Measurements from ENCODE around the gene EFNA5. TPM values are rescaled to one million over a fixed set of nuclear protein-coding genes. Genes with fewer than 3 reads are reported as not detected.
"Not testable (repeated sequence)": the region's sequence is repeated elsewhere in the genome, so short reads cannot be mapped to it uniquely, and the experiment has no call there.

EFNA5 gene
- total RNA-seq, 1 donor from 2014 or later, result 20.8 TPM

DNA sequence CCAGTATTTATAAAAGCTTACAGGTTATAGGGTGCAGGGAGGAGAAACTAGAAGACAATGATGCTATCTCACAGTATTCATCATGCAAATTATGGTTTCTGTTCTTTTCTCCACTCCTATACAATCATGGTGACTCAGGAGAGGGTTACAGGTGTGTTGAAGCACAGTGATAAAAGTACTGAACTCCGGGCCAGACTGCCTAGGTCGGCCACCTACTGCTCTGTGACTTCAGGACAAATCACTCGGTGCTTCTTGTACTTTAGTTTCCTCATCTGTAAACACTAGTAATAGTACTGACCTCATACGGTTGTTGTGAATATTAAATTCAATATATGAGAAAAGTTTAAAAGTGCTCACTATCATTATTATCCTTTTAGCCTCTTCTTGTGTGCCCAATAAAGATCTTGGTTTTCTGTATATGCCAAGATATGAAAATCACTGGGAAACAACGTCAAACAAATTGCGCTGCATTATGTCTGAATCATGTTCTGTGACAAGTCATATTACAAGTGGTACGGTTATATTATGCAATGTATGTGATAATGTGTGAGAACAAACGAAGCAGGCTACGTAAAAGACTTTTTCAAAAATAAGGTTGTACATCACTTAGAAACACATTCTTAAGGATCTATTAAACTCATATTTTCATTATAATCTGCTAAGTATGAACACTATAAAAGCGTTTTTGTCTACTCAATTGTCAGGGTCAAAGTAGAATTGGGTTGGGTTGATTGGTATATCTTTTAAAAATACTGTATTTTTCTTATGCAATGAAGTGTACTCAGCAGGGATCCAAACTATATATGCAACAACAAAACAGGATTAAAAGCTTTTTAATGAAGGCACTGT, 153.3 kb downstream of the EFNA5 start:
- DNase-seq, result no peak

DNA sequence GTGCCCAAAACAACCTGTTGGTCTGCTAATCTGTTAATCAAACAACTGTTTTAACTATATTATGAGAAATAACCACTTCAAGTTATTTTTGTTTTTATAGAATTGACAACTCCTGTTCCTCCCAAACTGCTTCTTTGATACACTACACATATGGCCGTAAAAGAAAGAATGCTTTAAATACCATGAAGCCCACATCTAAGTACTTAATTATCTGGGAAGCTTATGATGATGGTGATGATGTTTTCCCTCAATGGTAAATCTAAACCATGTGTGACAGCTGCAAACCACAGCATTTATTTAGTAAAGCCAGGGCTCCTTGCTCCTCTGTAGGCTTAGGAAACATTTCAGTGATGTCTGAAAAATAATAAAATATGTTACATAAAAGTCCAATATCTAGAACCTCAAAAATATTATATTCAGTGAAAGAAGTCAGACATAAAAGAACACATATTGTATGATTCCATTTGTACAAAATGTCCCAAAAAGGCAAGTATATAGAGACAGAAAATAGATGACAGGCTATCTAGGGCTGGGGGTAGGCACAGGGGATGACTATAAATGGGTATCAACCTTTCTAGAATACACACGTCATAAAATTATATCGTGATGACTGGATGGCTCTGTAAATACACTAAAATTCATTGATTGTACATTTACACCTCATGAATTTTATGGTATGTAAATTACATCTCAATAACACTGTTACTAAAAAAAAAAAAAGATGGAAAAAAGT, 154.1 kb downstream of the EFNA5 start:
- peak; percentile 87 for DNase-seq

DNA sequence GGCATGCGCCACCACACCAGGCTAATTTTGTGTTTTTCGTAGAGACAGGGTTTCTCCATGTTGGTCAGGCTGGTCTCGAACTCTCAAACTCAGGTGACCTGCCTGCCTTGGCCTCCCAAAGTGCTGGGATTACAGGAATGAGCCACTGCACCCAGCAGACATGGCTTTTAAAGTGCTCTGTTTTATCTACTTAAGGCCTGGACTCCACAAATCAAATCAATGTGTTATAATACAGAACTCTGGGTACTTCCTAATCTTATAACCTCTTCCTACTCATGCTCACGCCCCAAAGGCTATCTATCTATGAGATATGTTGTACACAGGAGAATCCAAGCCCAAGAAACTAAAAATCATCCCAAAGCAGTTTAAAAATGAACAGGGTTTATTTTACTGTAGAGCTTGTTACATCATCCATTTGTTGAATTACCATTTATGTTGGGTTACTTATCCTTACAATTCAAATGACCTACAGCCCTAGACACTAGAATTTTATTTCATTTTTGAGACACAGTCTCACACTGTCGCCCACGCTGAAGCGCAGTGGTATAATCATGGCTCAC, 155.1 kb downstream of the EFNA5 start:
- DNase-seq, result no peak

DNA sequence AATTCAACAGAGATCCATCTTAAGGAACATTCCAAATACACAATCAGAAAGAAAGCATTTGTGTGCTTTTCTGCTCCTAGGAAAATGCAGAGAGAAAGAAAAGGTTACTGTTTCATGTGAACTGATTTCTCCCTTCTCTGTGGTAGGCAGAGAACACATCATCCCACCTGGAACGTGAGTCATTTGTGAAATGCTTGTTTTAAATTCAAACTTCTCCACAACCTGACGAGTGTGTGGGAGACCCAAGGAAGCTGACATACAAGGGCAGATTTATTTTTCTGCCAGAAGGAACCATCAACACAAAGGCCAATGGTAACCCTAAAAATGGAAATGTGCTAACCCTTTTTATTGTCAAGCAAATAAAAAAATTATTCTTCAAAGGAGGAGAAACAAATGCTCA, 156.4 kb downstream of the EFNA5 start:
- DNase-seq, result no peak

DNA sequence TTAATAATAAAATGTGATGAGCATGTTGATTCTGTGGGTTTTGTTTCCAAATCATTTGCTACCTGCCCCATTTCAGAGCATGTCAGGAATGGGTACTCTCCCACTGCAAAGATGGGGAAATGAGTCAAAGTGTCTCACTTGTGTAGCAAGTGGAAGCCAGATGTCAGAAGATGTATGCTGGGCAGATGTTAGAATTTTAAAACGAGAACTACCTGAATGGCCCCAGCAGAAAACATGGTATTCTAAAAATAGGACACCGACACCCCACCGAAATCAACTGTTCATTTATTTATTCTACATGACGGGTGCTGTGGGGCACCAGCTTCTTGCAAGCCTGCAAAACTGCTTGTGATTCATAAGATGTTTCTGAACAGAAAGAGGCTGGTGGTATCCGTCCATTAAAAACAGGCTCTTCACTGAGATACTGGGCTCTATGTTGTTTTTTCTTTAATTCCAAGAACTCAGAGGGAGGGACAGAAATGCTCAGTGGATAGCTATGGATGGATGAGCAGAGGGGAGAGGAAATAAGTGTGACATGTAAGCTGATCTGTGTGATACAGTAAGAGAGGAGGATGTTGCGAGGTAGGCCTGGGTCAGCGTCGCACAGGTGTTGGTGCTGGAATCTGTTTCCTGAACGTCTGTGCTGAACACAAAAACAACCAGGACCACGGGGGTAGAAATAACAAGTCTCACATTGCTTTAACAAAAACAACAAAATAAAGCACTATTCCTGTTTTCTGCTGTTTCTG, 157.2 kb downstream of the EFNA5 start:
- DNase-seq, result no peak

DNA sequence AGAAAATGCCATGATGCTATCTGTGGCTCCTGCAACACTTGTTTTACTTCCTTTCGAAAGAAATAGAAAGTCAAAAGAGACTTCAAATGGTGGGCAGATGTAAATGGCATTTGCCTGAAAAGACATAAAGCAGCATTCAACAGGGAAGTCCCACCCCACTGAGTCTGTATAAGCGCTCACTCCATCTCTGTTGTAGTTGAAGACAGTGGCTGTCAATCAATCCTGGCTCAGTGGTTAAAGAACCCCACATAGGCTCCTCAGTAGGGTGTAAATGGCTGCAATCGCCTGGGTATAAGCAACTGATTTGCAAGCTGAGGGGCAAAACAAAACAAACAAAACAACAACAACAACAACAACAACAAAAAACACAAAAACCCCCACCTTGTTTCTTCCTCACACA, 158.7 kb downstream of the EFNA5 start:
- DNase-seq, result no peak

DNA sequence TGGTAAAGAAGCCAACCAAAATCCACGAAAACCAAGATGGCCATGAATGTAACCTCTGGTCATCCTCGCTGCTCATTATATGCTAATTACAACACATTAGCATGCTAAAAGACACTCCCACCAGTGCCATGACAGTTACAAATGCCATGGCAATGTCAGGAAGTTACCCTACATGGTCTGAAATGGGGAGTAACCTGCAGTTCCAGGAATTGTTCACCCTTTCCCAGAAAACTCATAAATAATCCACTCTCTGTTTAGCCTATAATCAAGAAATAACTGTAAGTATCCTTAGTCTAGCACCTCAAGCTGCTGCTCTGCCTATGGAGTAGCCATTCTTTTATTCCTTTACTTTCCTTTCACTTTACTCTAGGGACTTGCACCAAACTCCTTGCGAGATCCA, 160.6 kb downstream of the EFNA5 start:
- no peak for DNase-seq

DNA sequence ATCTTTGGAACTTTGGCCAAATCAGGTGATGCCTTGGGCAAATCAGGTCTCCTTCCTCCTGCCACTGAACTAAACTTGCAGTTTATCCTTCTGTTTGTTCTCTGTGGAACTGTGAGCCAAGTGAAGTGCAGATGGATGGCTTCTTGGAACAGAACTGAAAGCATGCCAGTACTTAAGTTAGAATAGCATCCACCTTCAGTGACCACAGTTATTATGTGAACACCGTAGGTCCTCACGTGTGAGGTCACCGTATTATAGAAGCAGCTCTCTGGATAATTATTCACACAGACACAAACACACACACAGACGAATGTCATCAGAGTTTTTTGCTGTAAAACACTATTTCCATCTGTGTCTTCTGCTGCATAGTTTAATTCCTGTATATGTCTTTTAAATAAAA, 162.6 kb downstream of the EFNA5 start:
- DNase-seq, result no peak

DNA sequence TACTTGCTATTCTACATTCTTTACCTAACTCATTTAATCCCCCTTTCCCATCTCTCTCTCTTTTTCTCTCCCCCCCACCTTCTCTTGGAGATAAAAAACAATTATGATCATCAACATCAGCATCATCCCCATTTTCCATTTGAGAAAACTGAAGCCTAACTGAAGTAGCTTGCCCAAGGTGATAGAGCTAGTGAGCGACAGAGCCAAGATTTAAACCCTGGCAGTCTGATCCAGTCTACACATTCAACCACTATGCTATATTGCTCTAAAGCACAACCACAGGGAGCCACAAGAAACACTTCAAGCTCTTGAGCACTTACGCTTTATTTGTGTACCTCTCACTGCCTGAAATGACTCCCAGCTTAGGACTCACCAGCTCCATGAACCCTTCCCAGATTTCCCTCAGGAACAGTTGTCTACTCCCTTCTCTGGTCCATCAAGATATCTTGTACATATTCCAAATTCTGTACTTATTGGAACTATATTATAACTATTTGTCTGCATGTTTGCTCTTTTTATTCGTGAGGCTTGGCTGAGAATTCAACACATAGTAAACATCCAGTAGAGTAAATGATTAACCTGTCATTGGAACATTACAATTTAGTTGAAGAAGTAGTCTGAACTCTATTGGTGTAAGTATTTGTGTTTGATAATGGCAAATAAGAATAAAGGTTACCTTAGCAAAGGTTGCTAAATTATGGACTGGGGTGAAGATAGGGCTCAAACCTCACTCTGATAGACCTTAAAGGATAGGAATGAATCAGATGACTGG, 164.8 kb downstream of the EFNA5 start:
- DNase-seq, result no peak

DNA sequence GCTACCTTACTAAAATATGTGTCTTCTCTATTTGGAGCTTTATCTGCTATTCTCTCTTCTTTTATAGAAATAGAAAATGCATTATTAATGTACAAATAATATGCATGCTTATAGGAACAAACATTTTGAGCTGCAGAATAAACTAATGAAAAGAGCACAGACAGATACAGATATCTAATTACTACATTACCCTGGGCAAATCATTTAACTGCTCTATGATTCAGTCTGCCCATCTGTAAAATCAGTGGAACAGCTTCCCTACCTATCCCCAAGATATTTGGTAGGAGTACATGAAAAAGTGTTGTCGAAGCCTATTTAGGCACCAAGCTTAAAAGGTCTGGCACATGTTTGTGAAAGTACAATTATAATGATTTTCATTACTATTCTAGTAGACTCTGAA, 166.3 kb downstream of the EFNA5 start:
- DNase-seq, result no peak

DNA sequence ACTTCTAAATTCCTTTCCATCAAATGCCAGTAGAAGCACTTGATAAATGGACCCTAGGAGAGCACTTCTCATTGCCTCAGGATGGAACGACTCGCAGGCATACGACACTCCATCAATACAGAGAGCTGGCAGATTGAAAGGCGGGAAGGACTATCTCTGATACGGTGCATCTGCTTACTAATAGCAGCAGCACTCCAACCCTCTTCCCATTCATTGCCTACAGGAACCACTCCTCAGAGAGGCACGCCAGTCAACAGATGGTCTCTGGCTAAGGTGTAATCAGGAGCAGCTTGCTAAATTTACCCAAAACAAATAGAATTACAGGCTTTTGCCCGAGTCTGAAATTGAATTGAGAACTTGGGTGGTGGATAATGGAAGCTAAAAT, 168.1 kb downstream of the EFNA5 start:
- no peak for DNase-seq

DNA sequence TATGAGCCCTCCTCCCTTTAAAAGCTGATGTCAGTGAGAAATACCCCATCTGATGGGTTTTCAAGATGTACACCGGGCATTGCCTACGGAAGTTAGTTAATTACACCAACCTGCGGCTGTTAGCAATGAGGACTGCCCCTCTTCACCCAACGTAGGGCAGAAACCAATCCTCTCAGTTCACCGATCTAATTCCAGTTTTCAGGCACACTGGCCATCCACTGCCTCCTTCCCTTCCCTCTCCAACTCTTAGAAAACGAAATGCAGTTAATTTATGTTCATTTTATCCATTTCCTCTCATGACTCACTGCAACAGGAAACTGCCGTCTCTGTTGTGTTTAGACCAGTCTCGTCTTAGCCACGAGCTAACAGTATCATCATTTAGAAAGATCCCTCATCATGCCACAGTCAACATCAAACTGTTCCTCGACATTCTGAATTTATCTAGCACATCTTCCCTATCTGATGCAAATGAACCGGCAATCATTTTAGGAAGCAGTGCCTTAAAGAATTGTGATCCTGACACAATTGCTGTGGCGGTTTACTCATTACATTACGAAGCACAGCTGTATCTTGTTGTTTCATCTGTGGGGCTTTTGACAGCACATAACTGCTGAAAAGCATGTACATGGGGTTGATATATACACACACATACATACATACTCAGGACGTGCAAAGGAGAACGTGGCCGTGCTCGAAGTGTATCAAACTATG, 168.6 kb downstream of the EFNA5 start:
- no peak for DNase-seq

DNA sequence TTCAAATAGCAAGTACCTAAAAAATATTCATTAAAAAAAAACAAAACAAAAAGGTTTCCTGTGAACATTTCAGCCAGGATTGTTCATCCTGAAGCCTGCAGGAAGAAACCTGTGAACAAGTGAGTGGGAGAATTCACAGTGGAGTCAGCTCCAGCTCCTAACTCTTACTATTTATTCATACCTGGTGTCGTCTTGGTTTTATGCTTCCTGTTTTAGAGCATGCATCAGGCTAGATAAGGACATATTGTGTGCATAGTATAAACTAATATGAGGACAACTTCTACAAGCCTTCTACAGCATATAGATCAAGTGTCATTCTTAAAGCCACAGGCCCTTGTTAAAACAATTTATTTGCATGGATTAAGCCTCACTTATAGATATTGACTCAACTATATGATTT, 169.9 kb downstream of the EFNA5 start:
- DNase-seq, result no peak

DNA sequence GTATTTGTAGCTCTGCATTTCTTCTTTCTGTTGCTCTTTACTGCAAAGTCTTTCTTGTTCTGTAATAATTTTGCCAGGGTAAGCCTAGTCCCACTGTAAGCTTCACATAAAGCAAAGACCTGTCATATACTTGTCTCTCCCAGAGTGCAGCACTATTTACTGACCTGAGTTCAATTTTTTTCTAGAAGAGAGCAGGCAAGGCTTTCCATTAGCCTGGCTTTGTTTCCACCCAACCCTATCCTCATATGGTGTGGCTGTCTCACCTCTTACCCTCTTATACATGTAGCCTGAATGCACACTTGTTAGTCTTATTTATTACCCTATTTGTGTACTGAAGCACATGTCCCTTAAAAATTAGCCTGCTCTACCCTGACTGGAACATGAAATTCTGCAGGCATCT, 170.4 kb downstream of the EFNA5 start:
- no peak for DNase-seq

DNA sequence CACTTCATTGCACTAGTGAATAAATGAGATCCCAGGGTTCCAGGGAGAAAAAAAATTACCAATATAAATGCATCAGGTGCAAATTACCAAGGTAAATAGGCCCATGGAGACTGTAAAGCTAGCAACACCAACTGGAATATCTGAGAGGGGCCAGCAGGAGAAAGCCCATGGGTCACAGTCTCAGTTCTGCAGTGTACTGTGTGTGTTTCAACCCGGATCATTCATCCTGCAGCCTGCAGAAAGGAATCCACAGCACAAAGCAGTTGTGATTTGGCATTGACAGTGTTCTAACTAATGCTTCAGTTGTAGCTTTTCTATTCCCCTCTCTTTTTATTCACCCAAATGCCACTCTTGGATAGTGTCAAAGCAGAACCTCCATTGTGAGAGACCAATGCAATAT, 171.0 kb downstream of the EFNA5 start:
- DNase-seq, result no peak

DNA sequence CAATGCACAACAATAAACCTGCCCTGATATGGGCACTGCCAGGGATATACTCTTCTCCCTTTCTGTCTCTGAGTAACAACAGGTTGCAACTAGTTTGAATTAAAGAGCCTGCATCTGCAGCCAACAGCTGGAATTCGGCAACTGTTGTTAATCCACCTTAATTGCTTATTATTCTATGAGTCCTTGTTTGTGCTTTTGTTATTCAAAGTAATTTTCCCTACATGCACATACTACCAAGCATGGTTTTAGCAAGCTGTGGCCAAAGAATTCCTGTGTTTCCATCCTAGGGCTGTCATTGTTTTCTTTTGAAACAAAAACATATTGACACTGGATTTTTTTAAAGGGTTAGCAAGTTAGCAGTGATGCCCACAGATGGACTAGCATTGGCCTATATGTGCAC, 171.5 kb downstream of the EFNA5 start:
- DNase-seq, result no peak

DNA sequence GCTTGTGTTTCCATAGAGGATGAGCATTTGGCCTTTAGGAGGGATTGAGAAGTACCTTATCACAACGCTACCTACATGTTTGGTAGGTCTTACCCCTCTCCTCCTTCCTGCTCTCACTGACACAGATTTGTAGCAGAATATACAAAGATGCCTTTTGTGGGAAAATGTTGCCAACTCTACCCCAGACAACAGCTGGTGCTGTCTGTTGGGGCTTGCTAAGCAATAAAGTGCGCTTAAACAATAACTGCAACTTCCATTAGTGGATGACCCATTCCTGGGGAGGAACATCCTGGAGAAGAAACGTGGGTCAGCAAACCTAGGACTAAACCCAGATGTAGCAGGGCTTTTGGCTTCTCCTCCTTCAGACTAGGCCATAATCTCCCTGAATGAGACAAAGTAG, 174.3 kb downstream of the EFNA5 start:
- DNase-seq, result no peak

DNA sequence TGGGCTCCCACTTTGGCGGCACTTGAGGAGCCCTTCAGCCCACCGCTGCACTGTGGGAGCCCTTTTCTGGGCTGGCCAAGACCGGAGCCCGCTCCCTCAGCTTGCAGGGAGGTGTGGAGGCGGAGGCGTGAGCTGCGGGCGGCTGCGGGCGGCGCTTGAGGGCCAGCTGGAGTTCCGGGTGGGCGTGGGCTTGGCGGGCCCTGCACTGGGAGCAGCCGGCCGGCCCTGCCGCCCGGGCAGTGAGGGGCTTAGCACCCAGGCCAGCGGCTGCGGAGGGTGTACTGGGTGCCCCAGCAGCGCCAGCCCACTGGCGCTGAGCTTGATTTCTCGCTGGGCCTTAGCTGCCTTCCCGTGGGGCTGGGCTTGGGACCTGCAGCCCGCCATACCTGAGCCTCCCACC, 176.6 kb downstream of the EFNA5 start:
- DNase-seq, result not testable (repeated sequence)

DNA sequence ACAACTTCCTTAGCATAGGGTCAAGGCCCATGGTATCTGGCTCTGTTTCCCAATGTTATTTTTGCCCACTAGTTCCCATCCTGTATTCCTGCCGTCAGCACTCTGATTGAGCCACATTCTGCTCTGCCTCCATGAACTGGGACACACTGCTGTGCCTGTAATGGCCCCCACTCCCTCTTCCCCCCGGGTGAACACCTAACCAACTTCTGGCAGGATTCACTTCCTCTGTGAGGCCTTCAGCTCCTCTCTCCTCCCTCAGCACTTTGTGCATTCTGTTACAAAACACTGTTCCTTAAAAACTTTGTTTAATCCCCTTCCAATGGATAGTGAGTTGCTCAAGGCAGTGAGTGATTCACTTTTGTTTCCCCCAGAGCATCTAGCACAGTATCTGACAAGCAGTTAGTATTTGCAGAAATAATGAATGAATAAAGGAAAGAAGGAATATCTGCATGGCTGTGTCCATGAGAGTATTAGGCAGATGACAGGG, 183.6 kb downstream of the EFNA5 start:
- DNase-seq, result no peak

DNA sequence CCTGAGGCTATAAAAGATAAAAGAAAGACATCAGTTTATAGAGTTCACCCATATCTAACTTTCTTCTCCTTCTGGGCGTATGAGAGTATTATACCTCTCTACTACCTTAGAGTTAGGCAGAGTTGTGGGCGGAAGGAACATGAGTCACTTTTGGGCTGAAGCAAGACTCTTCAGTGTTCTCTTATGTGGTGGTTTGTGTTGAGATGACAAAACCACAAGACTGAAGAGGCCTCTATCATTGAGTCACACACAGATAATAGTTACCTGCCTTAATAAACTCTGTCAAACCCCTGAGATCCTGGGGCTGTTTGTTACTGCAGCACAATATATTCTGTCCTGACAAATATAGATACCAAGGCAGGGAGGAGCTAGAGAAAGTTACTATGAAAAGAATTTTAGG, 184.2 kb downstream of the EFNA5 start:
- no peak for DNase-seq

DNA sequence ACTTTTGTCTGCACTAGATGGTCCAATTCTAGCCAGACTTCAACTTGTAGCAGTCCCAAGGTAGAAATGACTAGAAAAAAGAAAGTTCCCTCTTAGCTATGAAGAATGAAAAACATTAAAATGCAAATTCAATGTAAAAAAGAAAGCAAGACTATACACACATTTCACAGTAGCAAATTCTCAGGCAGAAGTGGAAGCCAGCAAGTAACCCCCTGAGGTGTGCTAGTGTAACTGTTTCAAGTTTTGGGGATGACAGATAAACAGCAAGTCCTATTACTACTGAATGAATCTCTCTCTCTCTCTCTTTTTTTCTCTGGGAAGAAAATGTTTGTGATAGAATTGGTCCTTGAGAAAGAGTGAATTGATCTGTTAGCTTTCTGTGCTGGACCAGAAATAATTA, 185.6 kb downstream of the EFNA5 start:
- no peak for DNase-seq
